IMR-90 (cell line): ENCODE data around the gene FAH. TPM values are rescaled to one million over a fixed set of nuclear protein-coding genes. Genes with fewer than 3 reads are reported as not detected.

Experiments used
- ATAC-seq: fragments of 200-7000 bp; cut with Tn5 transposase; 2 replicates; pipeline ENCODE4 v1.9.1; 2020; ENCODE audit warnings: low read depth, mild to moderate bottlenecking, moderate library complexity
- BruUV-seq: library from RNA; stranded (reverse); fragments of 400-500 nt; replicated peaks from 2 replicates; lab custom pipeline; 2021; lab: Mats Ljungman, UMichigan
- CTCF ChIA-PET: fragments of 300-600 bp; formaldehyde crosslinking; extraction: SDS; loops from one replicate; lab custom pipeline; 2021; ENCODE audit warnings: antibody characterized with exemption; lab: Yijun Ruan, JAX
- POLR2A ChIA-PET: fragments of 300-600 bp; sonication (Branson Sonifier 250); formaldehyde crosslinking; loops from one replicate; lab custom pipeline; 2022; ENCODE audit warnings: antibody characterized with exemption; ENCODE audit not compliant: unreplicated experiment; lab: Charles Lee
- DNase-seq: peaks from one replicate; pipeline ENCODE4 v3.0.0; 2013
- H2AFZ ChIP-seq: replicated peaks from 2 replicates; pipeline ENCODE3; 2013; ENCODE audit warnings: low read length, mild to moderate bottlenecking; ENCODE audit not compliant: poor library complexity
- H2AK5ac ChIP-seq: 2 replicates; pipeline ENCODE4 v1.6.1; 2013; ENCODE audit warnings: low read depth, low read length, inconsistent platforms
- H2AK9ac ChIP-seq: replicated peaks from 2 replicates; pipeline ENCODE3; 2013; ENCODE audit warnings: mild to moderate bottlenecking, low read depth, low read length, moderate library complexity; ENCODE audit not compliant: poor library complexity
- H2BK120ac ChIP-seq: 2 replicates; pipeline ENCODE4 v1.6.1; 2013; ENCODE audit warnings: low read depth, low read length, inconsistent platforms
- H2BK15ac ChIP-seq: 3 replicates; pipeline ENCODE4 v1.6.1; 2013; ENCODE audit warnings: low read depth, low read length, inconsistent platforms
- H2BK20ac ChIP-seq: 2 replicates; pipeline ENCODE4 v1.6.1; 2013; ENCODE audit warnings: low read depth, mild to moderate bottlenecking, inconsistent platforms, low read length, moderate library complexity
- H2BK5ac ChIP-seq: 2 replicates; pipeline ENCODE4 v1.6.1; 2013; ENCODE audit warnings: mild to moderate bottlenecking, low read depth, low read length, inconsistent platforms; ENCODE audit not compliant: poor library complexity, severe bottlenecking
- H3K14ac ChIP-seq: replicated peaks from 2 replicates; pipeline ENCODE4 v1.6.1; 2013; ENCODE audit warnings: low read depth, low read length, inconsistent platforms
- H3K18ac ChIP-seq: 2 replicates; pipeline ENCODE4 v1.6.1; 2013; ENCODE audit warnings: low read depth, low read length, control low read depth
- H3K23ac ChIP-seq: 2 replicates; pipeline ENCODE4 v1.6.1; 2013; ENCODE audit warnings: low read depth, low read length, inconsistent platforms
- H3K27ac ChIP-seq: 2 replicates; pipeline ENCODE4 v1.5.1; 2013; ENCODE audit warnings: mild to moderate bottlenecking, control low read depth, low read length; ENCODE audit not compliant: insufficient read depth
- H3K27me3 ChIP-seq: 2 replicates; pipeline ENCODE4 v1.6.1; 2013; ENCODE audit warnings: low read length; ENCODE audit not compliant: control insufficient read depth, insufficient read depth
- H3K36me3 ChIP-seq: 2 replicates; pipeline ENCODE4 v1.6.1; 2013; ENCODE audit warnings: low read length, mixed read lengths; ENCODE audit not compliant: control insufficient read depth, insufficient read depth
- H3K4ac ChIP-seq: 2 replicates; pipeline ENCODE4 v1.6.1; 2013; ENCODE audit warnings: low read depth, low read length, inconsistent platforms
- H3K4me1 ChIP-seq: 2 replicates; pipeline ENCODE4 v1.6.1; 2013; ENCODE audit warnings: low read length, mixed read lengths; ENCODE audit not compliant: control insufficient read depth, insufficient read depth
- H3K4me2 ChIP-seq: 2 replicates; pipeline ENCODE4 v1.6.1; 2013; ENCODE audit warnings: low read depth, mild to moderate bottlenecking, control low read depth, low read length, moderate library complexity
- H3K4me3 ChIP-seq: 2 replicates; pipeline ENCODE4 v1.5.1; 2013; ENCODE audit warnings: low read depth, mild to moderate bottlenecking, control low read depth, low read length, moderate library complexity; ENCODE audit not compliant: insufficient read depth
- H3K56ac ChIP-seq: 2 replicates; pipeline ENCODE4 v1.6.1; 2013; ENCODE audit warnings: low read length, inconsistent platforms; ENCODE audit not compliant: insufficient read depth; ENCODE audit errors: extremely low read depth
- H3K79me1 ChIP-seq, 2 experiments: 2 replicates each; pipeline ENCODE4 v1.6.1; 2013; ENCODE audit warnings: low read length in 2 of 2, inconsistent platforms in 1 of 2, low read depth in 1 of 2
- H3K9ac ChIP-seq: 2 replicates; pipeline ENCODE4 v1.6.1; 2013; ENCODE audit warnings: low read depth, low read length, control low read depth
- H3K9me1 ChIP-seq: 2 replicates; pipeline ENCODE4 v1.6.1; 2013; ENCODE audit warnings: low read length, inconsistent platforms; ENCODE audit not compliant: insufficient read depth
- H3K9me3 ChIP-seq: 2 replicates; pipeline ENCODE4 v1.6.1; 2013; ENCODE audit warnings: low read length; ENCODE audit not compliant: control insufficient read depth, insufficient read depth
- H4K20me1 ChIP-seq: 2 replicates; pipeline ENCODE4 v1.6.1; 2013; ENCODE audit warnings: low read length, inconsistent platforms; ENCODE audit not compliant: insufficient read depth
- H4K5ac ChIP-seq: 2 replicates; pipeline ENCODE4 v1.6.1; 2013; ENCODE audit warnings: mild to moderate bottlenecking, low read depth, low read length, control low read depth
- H4K8ac ChIP-seq, 2 experiments: 2 replicates each; pipeline ENCODE4 v1.6.1; 2013; ENCODE audit warnings: low read depth in 2 of 2, low read length in 2 of 2, control low read depth in 1 of 2, inconsistent platforms in 1 of 2
- H4K91ac ChIP-seq: 2 replicates; pipeline ENCODE4 v1.6.1; 2013; ENCODE audit warnings: low read depth, low read length, inconsistent platforms; ENCODE audit not compliant: insufficient read depth
- BHLHE40 ChIP-seq: fragments of 150-350 bp; IDR thresholded peaks from 2 replicates; pipeline ENCODE4 v1.6.1; 2016; ENCODE audit warnings: mild to moderate bottlenecking, low read depth, low read length
- CEBPB ChIP-seq: IDR thresholded peaks from 2 replicates; pipeline ENCODE4 v1.6.1; 2012; ENCODE audit warnings: low read depth, low read length, improper control_type of control experiment
- CHD1 ChIP-seq: IDR thresholded peaks from 2 replicates; pipeline ENCODE4 v1.6.1; 2012; ENCODE audit warnings: low read depth, low read length, improper control_type of control experiment
- FOS ChIP-seq: fragments of 150-350 bp; IDR thresholded peaks from 2 replicates; pipeline ENCODE4 v1.6.1; 2016; ENCODE audit warnings: low read depth, low read length
- MAFK ChIP-seq: IDR thresholded peaks from 2 replicates; pipeline ENCODE4 v1.6.1; 2012; ENCODE audit warnings: low read depth, low read length, improper control_type of control experiment
- MAZ ChIP-seq: IDR thresholded peaks from 2 replicates; pipeline ENCODE4 v1.6.1; 2012; ENCODE audit warnings: low read depth, mild to moderate bottlenecking, low read length, improper control_type of control experiment, moderate library complexity, borderline replicate concordance
- MXI1 ChIP-seq: IDR thresholded peaks from 2 replicates; pipeline ENCODE4 v1.6.1; 2012; ENCODE audit warnings: low read depth, mild to moderate bottlenecking, low read length, moderate library complexity, borderline replicate concordance
- NFE2L2 ChIP-seq: fragments of 150-350 bp; IDR thresholded peaks from 2 replicates; pipeline ENCODE4 v1.6.1; 2016; ENCODE audit warnings: low read depth, mild to moderate bottlenecking, low read length
- POLR2A ChIP-seq: IDR thresholded peaks from 2 replicates; pipeline ENCODE4 v1.6.1; 2012; ENCODE audit warnings: mild to moderate bottlenecking, low read depth, low read length
- RAD21 ChIP-seq: IDR thresholded peaks from 2 replicates; pipeline ENCODE4 v1.6.1; 2012; ENCODE audit warnings: low read length, improper control_type of control experiment
- RCOR1 ChIP-seq: IDR thresholded peaks from 2 replicates; pipeline ENCODE4 v1.6.1; 2012; ENCODE audit warnings: mild to moderate bottlenecking, low read length, improper control_type of control experiment; ENCODE audit not compliant: insufficient replicate concordance
- RFX5 ChIP-seq: IDR thresholded peaks from 2 replicates; pipeline ENCODE4 v1.8.0; 2012; ENCODE audit warnings: low read depth, mild to moderate bottlenecking, low read length, moderate library complexity
- SMC3 ChIP-seq: fragments of 150-350 bp; IDR thresholded peaks from 2 replicates; pipeline ENCODE4 v1.6.1; 2016; ENCODE audit warnings: low read depth, mild to moderate bottlenecking, antibody characterized with exemption, low read length, moderate library complexity
- WGBS, 2 experiments: methylation state at CpG; one replicate each; pipeline versions ENCODE4 v1.1.5 to v1.1.7; 2013; ENCODE audit warnings: missing lambda C conversion rate in 2 of 2; ENCODE audit not compliant: insufficient read length in 1 of 2; ENCODE audit errors: extremely low coverage in 2 of 2; 5-methylcytosine and 5-hydroxymethylcytosine counted together
- dilution Hi-C: fragments of 300-500 bp; cut with HindIII; formaldehyde crosslinking; loops from one replicate; pipeline ENCODE4 v1.14.3; 2018; ENCODE audit warnings: low sequenced_read_pairs; ENCODE audit not compliant: unreplicated experiment
- in situ Hi-C: fragments of 300-500 bp; cut with MboI; formaldehyde crosslinking; loops from 3 replicates; pipeline ENCODE4 v1.14.3; 2019; ENCODE audit warnings: low sequenced_read_pairs, inconsistent platforms, mixed read lengths
- intact Hi-C: fragments of 100-400 bp; cut with micrococcal nuclease; formaldehyde crosslinking; loops from 2 replicates; pipeline ENCODE4 v1.10.0; 2022
- polyA plus RNA-seq, 3 experiments: library from polyadenylated mRNA; depleted of rRNA; stranded (reverse); fragments of >200 nt; gene quantifications; 2 replicates each; pipeline ENCODE4 v1.2.3, GENCODE V29; 2012; ENCODE audit warnings: low replicate concordance in 1 of 3
- total RNA-seq: library from RNA; depleted of rRNA; stranded (reverse); fragments of >200 nt; gene quantifications from 2 replicates; pipeline ENCODE4 v1.2.3, GENCODE V29; 2012
- TF ChIP-seq, protein P1 (sequence below): fragments of 150-350 bp; IDR thresholded peaks from 2 replicates; pipeline ENCODE4 v1.6.1; 2017; ENCODE audit warnings: mild to moderate bottlenecking, antibody characterized with exemption, low read length, low read depth
- TF ChIP-seq, protein P2 (sequence below): fragments of 150-350 bp; IDR thresholded peaks from 2 replicates; pipeline ENCODE4 v1.6.1; 2016; ENCODE audit warnings: low read depth, mild to moderate bottlenecking, low read length, moderate library complexity, borderline replicate concordance
- TF ChIP-seq, protein P3 (sequence below): conservative IDR thresholded peaks from 2 replicates; pipeline ENCODE4 v1.5.1; 2012; ENCODE audit warnings: mild to moderate bottlenecking, low read depth, low read length, improper control_type of control experiment

Gene FAH
- total and polyA plus RNA-seq, 2 of the 4 experiments (the other 2 are of a cell fraction): 43.1 to 48.6 TPM

DNA sequence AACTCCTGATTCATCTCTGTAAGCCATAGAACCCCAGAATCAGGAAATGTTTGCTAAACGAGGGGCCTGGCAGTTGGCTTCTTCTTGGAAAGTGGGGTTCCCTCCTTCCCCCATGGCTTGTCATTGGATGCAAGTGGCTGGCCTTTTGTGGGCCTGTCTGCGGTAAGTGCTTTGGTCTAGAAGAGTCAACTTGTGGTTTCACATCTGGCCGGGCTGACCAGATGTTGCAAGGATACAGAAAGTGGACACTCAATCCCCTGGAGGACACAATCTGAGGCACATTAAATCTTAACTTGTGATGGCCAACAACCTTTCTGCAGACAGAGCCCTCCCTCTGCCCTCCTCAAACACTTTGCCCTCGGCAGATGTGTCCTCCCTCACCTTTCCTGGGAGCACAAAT lies 1.1 kb downstream of the FAH start:
- no peak overlapping the region for H3K18ac ChIP-seq
- H3K4me1 ChIP-seq: peaks cover 8% of the 10 kb centered on the region
- H3K4me3 ChIP-seq: no peak overlapping the region
- peak overlapping the region; percentile 43 for H3K14ac ChIP-seq
- no peak overlapping the region; the same call in 1 of the 2 replicates for H4K91ac ChIP-seq
- no peak overlapping the region for H3K27ac ChIP-seq
- H2BK20ac ChIP-seq: no peak overlapping the region
- peak overlapping the region; percentile 32; the same call in 1 of the 2 replicates for H2AK5ac ChIP-seq
- intact Hi-C loops: no loop called here
- H2AFZ ChIP-seq: no peak overlapping the region
- H2AK9ac ChIP-seq: peak overlapping the region; percentile 53
- 60% methylated on average over 1 of the region's 4 CpGs; no CpG with 5 or more reads in 1 of the 2 experiments for WGBS, 2 experiments
- no peaks in the 10 kb centered on the region for H4K20me1 ChIP-seq
- peak overlapping the region; percentile 6; the same call in 1 of the 2 replicates for H4K5ac ChIP-seq
- no TSS peak for BruUV-seq
- no peak overlapping the region for H2BK15ac ChIP-seq
- peak overlapping the region; percentile 8; the same call in 1 of the 2 replicates for H3K4ac ChIP-seq
- 0 out of 2 replicates have a peak overlapping the region, but pooled peaks have one; percentile 17 for H3K23ac ChIP-seq
- H3K36me3 ChIP-seq: peaks cover 6% of the 10 kb centered on the region
- DNase-seq (peak; percentile 13), ATAC-seq (no peak)
- peaks cover 17 to 38% of the 10 kb centered on the region in 2 experiments for H3K79me1 ChIP-seq
- H3K9ac ChIP-seq: no peak overlapping the region
- H3K9me3 ChIP-seq: no peaks in the 10 kb centered on the region
- TF ChIP-seq, protein P1, sequence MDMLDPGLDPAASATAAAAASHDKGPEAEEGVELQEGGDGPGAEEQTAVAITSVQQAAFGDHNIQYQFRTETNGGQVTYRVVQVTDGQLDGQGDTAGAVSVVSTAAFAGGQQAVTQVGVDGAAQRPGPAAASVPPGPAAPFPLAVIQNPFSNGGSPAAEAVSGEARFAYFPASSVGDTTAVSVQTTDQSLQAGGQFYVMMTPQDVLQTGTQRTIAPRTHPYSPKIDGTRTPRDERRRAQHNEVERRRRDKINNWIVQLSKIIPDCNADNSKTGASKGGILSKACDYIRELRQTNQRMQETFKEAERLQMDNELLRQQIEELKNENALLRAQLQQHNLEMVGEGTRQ: no peak
- TF ChIP-seq NFE2L2 (no peak), CEBPB (no peak), MAFK (no peak), MAZ (no peak), SMC3 (no peak), RCOR1 (no peak), RFX5 (no peak), BHLHE40 (no peak), CHD1 (no peak), FOS (no peak), RAD21 (no peak), POLR2A (no peak), MXI1 (no peak)
- TF ChIP-seq, protein P2, sequence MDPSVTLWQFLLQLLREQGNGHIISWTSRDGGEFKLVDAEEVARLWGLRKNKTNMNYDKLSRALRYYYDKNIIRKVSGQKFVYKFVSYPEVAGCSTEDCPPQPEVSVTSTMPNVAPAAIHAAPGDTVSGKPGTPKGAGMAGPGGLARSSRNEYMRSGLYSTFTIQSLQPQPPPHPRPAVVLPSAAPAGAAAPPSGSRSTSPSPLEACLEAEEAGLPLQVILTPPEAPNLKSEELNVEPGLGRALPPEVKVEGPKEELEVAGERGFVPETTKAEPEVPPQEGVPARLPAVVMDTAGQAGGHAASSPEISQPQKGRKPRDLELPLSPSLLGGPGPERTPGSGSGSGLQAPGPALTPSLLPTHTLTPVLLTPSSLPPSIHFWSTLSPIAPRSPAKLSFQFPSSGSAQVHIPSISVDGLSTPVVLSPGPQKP: no peak
- TF ChIP-seq, protein P3, sequence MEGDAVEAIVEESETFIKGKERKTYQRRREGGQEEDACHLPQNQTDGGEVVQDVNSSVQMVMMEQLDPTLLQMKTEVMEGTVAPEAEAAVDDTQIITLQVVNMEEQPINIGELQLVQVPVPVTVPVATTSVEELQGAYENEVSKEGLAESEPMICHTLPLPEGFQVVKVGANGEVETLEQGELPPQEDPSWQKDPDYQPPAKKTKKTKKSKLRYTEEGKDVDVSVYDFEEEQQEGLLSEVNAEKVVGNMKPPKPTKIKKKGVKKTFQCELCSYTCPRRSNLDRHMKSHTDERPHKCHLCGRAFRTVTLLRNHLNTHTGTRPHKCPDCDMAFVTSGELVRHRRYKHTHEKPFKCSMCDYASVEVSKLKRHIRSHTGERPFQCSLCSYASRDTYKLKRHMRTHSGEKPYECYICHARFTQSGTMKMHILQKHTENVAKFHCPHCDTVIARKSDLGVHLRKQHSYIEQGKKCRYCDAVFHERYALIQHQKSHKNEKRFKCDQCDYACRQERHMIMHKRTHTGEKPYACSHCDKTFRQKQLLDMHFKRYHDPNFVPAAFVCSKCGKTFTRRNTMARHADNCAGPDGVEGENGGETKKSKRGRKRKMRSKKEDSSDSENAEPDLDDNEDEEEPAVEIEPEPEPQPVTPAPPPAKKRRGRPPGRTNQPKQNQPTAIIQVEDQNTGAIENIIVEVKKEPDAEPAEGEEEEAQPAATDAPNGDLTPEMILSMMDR: no peak
- no peaks in the 10 kb centered on the region for H3K27me3 ChIP-seq
- peak overlapping the region; percentile 82 for H3K4me2 ChIP-seq
- H4K8ac ChIP-seq: peak overlapping the region in 1 of 2 experiments; percentile 68; a peak in 2 of 4 replicates
- H2BK5ac ChIP-seq: peak overlapping the region; percentile 94
- in situ Hi-C loops: no loop called here
- no peak overlapping the region for H2BK120ac ChIP-seq
- ChIA-PET CTCF (no interaction called here), POLR2A (no interaction called here)
- dilution Hi-C loops: no loop called here
- H3K9me1 ChIP-seq: peaks cover 8% of the 10 kb centered on the region
- H3K56ac ChIP-seq: no peak overlapping the region
